Thyroid gland (tissue), 4 donors: ENCODE results near the gene C16orf89.

Experiments
- POLR2A ChIP-seq, 2 donors: fragments of 450-650 bp; IDR thresholded peaks; one replicate each; pipeline ENCODE4 v1.6.1; 2017; ENCODE audit warnings: antibody characterized with exemption in 2 of 2, mild to moderate bottlenecking in 2 of 2, moderate library complexity in 1 of 2
- TF ChIP-seq, protein P1 (sequence below), 6 experiments: fragments of 200-600 bp in 3 of 6; fragments of 450-650 bp in 3 of 6; sonication (generic) in 3 of 6; IDR thresholded peaks; one replicate each; pipeline ENCODE4 v1.5.1; 2016 to 2019; ENCODE audit warnings: antibody characterized with exemption in 6 of 6, mild to moderate bottlenecking in 2 of 6, inconsistent platforms in 1 of 6, moderate library complexity in 1 of 6

GRCh38 chr16:5008311-5008731 lies 57.4 kb downstream of the C16orf89 start:
- TF ChIP-seq, protein P1, sequence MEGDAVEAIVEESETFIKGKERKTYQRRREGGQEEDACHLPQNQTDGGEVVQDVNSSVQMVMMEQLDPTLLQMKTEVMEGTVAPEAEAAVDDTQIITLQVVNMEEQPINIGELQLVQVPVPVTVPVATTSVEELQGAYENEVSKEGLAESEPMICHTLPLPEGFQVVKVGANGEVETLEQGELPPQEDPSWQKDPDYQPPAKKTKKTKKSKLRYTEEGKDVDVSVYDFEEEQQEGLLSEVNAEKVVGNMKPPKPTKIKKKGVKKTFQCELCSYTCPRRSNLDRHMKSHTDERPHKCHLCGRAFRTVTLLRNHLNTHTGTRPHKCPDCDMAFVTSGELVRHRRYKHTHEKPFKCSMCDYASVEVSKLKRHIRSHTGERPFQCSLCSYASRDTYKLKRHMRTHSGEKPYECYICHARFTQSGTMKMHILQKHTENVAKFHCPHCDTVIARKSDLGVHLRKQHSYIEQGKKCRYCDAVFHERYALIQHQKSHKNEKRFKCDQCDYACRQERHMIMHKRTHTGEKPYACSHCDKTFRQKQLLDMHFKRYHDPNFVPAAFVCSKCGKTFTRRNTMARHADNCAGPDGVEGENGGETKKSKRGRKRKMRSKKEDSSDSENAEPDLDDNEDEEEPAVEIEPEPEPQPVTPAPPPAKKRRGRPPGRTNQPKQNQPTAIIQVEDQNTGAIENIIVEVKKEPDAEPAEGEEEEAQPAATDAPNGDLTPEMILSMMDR (IDR thresholded peaks at IDR 0.05): no peak
- TF ChIP-seq POLR2A (IDR thresholded peaks at IDR 0.05): no peak
